RWPE2 (cell line): ENCODE data around the gene ALDH3B1.
A peak's percentile ranks its signal among the peaks of the same experiment; 100 is the strongest.

ENCODE experiments used
- ATAC-seq: fragments of 200-7000 bp; cut with Tn5 transposase; 3 replicates; pipeline ENCODE4 v1.9.1; 2021; ENCODE audit warnings: low read depth
- DNase-seq: peaks from one replicate; pipeline ENCODE4 v3.0.0-alpha.2; 2020; ENCODE audit warnings: low spot score
- H3K27ac ChIP-seq: fragments of 450-650 bp; 2 replicates; pipeline ENCODE4 v1.5.1; 2017; ENCODE audit warnings: mild to moderate bottlenecking; ENCODE audit not compliant: poor library complexity, severe bottlenecking
- H3K27me3 ChIP-seq: fragments of 250-450 bp; sonication (Bioruptor Pico); 2 replicates; pipeline ENCODE4 v1.5.1; 2021; ENCODE audit warnings: mild to moderate bottlenecking, moderate library complexity; ENCODE audit not compliant: insufficient read depth, poor library complexity, severe bottlenecking
- H3K36me3 ChIP-seq: fragments of 250-450 bp; sonication (Bioruptor Pico); 2 replicates; pipeline ENCODE4 v1.5.1; 2020; ENCODE audit warnings: low read depth, mild to moderate bottlenecking, moderate library complexity
- H3K4me1 ChIP-seq: fragments of 250-450 bp; sonication (Bioruptor Pico); 2 replicates; pipeline ENCODE4 v1.5.1; 2021; ENCODE audit warnings: mild to moderate bottlenecking, moderate library complexity; ENCODE audit not compliant: insufficient read depth, poor library complexity, severe bottlenecking
- H3K4me3 ChIP-seq: fragments of 250-450 bp; sonication (Bioruptor Pico); 2 replicates; pipeline ENCODE4 v1.5.1; 2021; ENCODE audit warnings: mild to moderate bottlenecking, moderate library complexity; ENCODE audit not compliant: severe bottlenecking
- H3K9me3 ChIP-seq: fragments of 250-450 bp; sonication (Bioruptor Pico); 2 replicates; pipeline ENCODE4 v1.5.1; 2021; ENCODE audit warnings: mild to moderate bottlenecking, moderate library complexity; ENCODE audit not compliant: severe bottlenecking
- CTCF ChIP-seq: fragments of 450-650 bp; IDR thresholded peaks from one replicate; pipeline ENCODE4 v1.5.1; 2017; ENCODE audit warnings: mild to moderate bottlenecking, moderate library complexity; ENCODE audit not compliant: poor library complexity, severe bottlenecking

The ALDH3B1 gene

DNA sequence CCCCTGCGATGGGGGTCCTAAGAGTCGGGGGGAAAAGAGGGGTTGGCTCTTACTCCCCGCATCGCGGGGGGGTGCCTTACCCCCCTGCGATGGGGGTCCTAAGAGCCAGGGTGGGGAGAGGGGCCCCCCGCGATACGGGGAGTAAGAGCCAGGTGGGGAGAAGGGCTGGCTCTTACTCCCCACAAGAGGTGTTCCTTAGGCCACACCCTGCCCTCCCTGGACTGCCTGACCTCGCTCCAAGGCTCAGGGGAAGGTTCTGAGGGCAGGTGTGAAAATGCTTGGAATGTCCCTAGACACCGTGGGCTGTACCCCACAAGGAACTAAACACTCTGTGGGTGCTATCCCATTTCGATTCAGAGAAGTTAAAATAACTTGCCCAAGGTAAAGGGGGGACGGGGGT, 14.1 kb upstream of the ALDH3B1 start:
- Histone ChIP-seq H3K9me3 (no peaks in the 10 kb centered on the region), H3K4me3 (no peak overlapping the region), H3K36me3 (no peaks in the 10 kb centered on the region; the same call in 1 of the 2 replicates), H3K4me1 (no peaks in the 10 kb centered on the region), H3K27ac (no peak overlapping the region), H3K27me3 (no peaks in the 10 kb centered on the region)
- no peak for TF ChIP-seq CTCF
- no peak for ATAC-seq
- DNase-seq: no peak

DNA sequence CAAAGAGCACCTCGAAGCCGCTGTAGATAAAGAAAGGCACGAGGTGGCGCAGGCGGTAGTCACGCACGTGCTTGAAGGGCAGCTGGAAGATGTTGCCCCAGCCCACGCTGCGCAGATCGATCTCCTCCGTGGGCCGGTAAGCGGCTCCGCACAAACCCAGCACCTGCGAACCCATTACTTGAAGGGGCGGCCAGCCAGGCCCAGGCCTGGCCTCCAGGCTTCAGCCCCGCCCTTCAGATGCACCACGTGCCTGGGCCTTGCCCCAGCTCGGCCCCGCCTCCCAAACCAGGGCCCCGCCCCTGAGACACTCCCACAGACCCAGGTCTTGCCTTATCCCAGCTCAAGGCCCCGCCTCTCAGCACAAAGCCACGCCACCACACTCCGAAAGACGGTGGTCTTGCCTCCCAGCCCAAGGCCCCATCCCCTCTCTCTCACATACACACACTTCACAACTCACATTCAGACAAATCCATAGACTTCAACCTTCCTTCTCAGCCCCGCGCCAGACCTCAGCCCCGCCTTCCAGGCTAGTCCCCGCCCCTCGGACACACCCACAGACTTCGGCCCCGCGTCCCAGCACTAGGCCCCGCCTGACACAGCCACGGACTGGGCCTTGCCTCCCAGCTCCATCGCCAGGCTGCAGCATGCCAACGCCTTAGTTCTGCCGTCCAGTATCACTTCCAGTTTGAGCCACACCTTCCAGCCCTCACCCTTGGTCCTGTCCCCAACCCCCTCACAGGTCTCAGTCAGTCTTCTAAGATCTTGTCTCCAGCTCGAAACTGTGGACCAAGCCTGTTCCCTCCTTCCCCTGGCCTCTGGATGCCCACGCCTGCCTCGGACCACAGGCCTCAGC, 13.3 kb upstream of the ALDH3B1 start:
- no peaks in the 10 kb centered on the region for H3K9me3 ChIP-seq
- no peak for TF ChIP-seq CTCF
- no peaks in the 10 kb centered on the region for H3K4me1 ChIP-seq
- no peaks in the 10 kb centered on the region for H3K27me3 ChIP-seq
- no peak overlapping the region for H3K4me3 ChIP-seq
- ATAC-seq: peak; percentile 86
- peak; percentile 73 for DNase-seq
- no peak overlapping the region for H3K27ac ChIP-seq
- no peaks in the 10 kb centered on the region; the same call in 1 of the 2 replicates for H3K36me3 ChIP-seq

- H3K27ac ChIP-seq: no peak overlapping the region
- no peaks in the 10 kb centered on the region for H3K27me3 ChIP-seq
- no peak for TF ChIP-seq CTCF
- ATAC-seq: no peak
- no peaks in the 10 kb centered on the region for H3K4me1 ChIP-seq
- H3K9me3 ChIP-seq: no peaks in the 10 kb centered on the region
- H3K36me3 ChIP-seq: no peaks in the 10 kb centered on the region; the same call in 1 of the 2 replicates
- no peak for DNase-seq
- H3K4me3 ChIP-seq: no peak overlapping the region
These were observed 12.6 kb upstream of the ALDH3B1 start for GRCh38 chr11:67997475-67997921.

DNA sequence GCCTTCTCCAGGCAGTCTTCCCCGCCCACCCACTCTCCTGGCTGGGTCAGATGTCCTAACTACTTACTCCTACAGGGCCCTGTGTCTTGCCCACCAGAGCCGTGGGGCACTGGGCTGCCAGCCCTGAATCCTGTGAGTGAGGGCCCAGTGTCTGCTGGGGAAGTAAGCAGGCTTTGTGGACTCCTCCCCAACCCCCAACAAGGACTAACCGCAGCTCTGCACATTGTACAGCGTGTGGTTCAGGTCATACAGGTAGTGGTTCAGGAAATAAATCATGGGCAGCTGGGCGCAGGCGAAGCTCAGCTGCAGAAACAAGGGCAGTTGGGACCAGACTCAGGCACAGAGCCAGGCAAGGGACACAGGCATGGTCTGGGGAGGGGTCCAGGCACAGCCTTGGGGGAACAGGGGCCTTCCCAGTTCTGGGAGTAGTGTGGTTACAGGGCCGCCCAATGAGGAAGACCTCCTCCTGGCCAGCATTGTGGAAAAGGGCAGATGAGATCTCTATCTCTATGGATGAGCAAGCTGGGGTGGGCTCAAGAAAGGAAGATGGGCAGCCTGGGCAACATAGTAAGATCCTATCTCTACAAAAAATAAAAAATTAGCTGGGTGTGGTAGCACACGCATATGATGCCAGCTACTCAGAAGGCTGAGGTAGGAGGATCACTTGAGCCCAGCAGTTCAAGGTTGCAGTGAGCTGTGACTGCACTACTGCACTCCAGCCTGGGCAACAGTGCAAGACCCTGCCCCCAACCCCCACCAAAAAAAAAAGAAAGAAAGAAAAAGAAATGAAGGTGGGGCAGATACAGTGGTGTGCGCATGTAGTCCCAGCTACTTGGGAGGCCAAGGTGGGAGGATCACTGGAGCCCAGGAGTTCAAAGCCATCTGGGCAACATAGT, 11.7 kb upstream of the ALDH3B1 start:
- Histone ChIP-seq H3K27me3 (no peaks in the 10 kb centered on the region), H3K9me3 (no peaks in the 10 kb centered on the region)

More for the DNA sequence above, 11.7 kb upstream of the ALDH3B1 start:
- H3K4me3 ChIP-seq: no peak overlapping the region
- H3K4me1 ChIP-seq: no peaks in the 10 kb centered on the region
- no peak for TF ChIP-seq CTCF
- DNase-seq (no peak), ATAC-seq (no peak)
- H3K27ac ChIP-seq: no peak overlapping the region
- H3K36me3 ChIP-seq: no peaks in the 10 kb centered on the region; the same call in 1 of the 2 replicates
